ENCODE data around the gene MB21D2.

GRCh38 chr3:192840143-192840836 is 77.4 kb downstream of the MB21D2 start:
- TF ChIP-seq CTCF (conservative IDR thresholded peaks at IDR 0.05; ENCODE audit: low read length) (no peak), EZH2phosphoT487 (IDR thresholded peaks at IDR 0.05; ENCODE audit: borderline replicate concordance, low read depth, low read length) (no peak)

Data from OCI-LY7 (cell line).